Measurements from ENCODE around the gene PPP1R3E. TPM values are rescaled to one million over a fixed set of nuclear protein-coding genes. Genes with fewer than 3 reads are reported as not detected.

PPP1R3E gene
- total RNA-seq, 1 donor from 2014 or later, result 8.1 TPM

- DNase-seq (ENCODE audit: low read depth), result no peak
Measured at GRCh38 chr14:23322568-23323517, 20.2 kb upstream of the PPP1R3E start.

GRCh38 chr14:23321572-23322547, 19.2 kb upstream of the PPP1R3E start:
- peak; percentile 70 for DNase-seq (ENCODE audit: low read depth)

- DNase-seq (ENCODE audit: low read depth), result peak; percentile 100
Measured at GRCh38 chr14:23320584-23321571, 18.2 kb upstream of the PPP1R3E start, which contains the start of gene PABPN1. Gene PABPN1, plus strand, starts transcription at chr14:23321457. Its CDS starts 13 bp downstream, at chr14:23321470.

- DNase-seq (ENCODE audit: low read depth), result no peak
Measured at GRCh38 chr14:23319746-23320583, 17.3 kb upstream of the PPP1R3E start.

GRCh38 chr14:23316300-23316699, 13.6 kb upstream of the PPP1R3E start:
- no peak for DNase-seq (ENCODE audit: low read depth)

- DNase-seq (ENCODE audit: low read depth), result no peak
Measured at GRCh38 chr14:23310546-23310945, 7.9 kb upstream of the PPP1R3E start.

- DNase-seq (ENCODE audit: low read depth), result no peak
Measured at GRCh38 chr14:23308721-23309445, 6.2 kb upstream of the PPP1R3E start.

GRCh38 chr14:23307687-23308644, 5.3 kb upstream of the PPP1R3E start:
- no peak for DNase-seq (ENCODE audit: low read depth)

GRCh38 chr14:23307146-23307530, 4.5 kb upstream of the PPP1R3E start:
- DNase-seq (ENCODE audit: low read depth), result no peak

GRCh38 chr14:23306412-23307145, 3.9 kb upstream of the PPP1R3E start, which contains the start of gene BCL2L2:
Gene BCL2L2, plus strand, starts transcription at chr14:23306833. Its CDS starts 935 bp downstream, at chr14:23307768.
- DNase-seq (ENCODE audit: low read depth), result peak; percentile 91

GRCh38 chr14:23301969-23302289, 730 bp downstream of the PPP1R3E start:
- no peak for DNase-seq (ENCODE audit: low read depth)

GRCh38 chr14:23301288-23301968, 1.2 kb downstream of the PPP1R3E start:
- peak; percentile 98 for DNase-seq (ENCODE audit: low read depth)

- peak; percentile 24 for DNase-seq (ENCODE audit: low read depth)
Measured at GRCh38 chr14:23300687-23301223, 1.9 kb downstream of the PPP1R3E start.

GRCh38 chr14:23299986-23300686, 2.5 kb downstream of the PPP1R3E start:
- DNase-seq (ENCODE audit: low read depth), result no peak

- peak; percentile 64 for DNase-seq (ENCODE audit: low read depth)
Measured at GRCh38 chr14:23299211-23299957, 3.3 kb downstream of the PPP1R3E start.

Measured in myocyte (in vitro differentiated cells).